HepG2 (cell line): ENCODE measurements around the gene UBE2D4.
A peak's percentile ranks its signal among the peaks of the same experiment; 100 is the strongest.

Experiments
- CBX5 ChIP-seq: sonication (generic); formaldehyde crosslinking; IDR thresholded peaks from 2 replicates; pipeline ENCODE4 v1.4.0; 2020; ENCODE audit warnings: missing genetic modification reagents, borderline replicate concordance
- ESRRA ChIP-seq: sonication (generic); formaldehyde crosslinking; IDR thresholded peaks from 2 replicates; pipeline ENCODE4 v1.5.1; 2020; ENCODE audit warnings: mild to moderate bottlenecking, low read depth, missing genetic modification reagents
- KAT8 ChIP-seq: IDR thresholded peaks from 2 replicates; pipeline ENCODE4 v1.6.1; 2016; ENCODE audit warnings: missing genetic modification reagents, missing compliant biosample characterization
- PAWR ChIP-seq: sonication (generic); formaldehyde crosslinking; IDR thresholded peaks from 2 replicates; pipeline ENCODE4 v1.4.0; 2020; ENCODE audit warnings: missing genetic modification reagents, mild to moderate bottlenecking, borderline replicate concordance
- RFX5 ChIP-seq: IDR thresholded peaks from 2 replicates; pipeline ENCODE4 v1.6.1; 2011; ENCODE audit warnings: low read depth, low read length, improper control_type of control experiment
- ZBTB33 ChIP-seq: sonication (generic); formaldehyde crosslinking; IDR thresholded peaks from 2 replicates; pipeline ENCODE4 v1.4.0; 2020; ENCODE audit warnings: missing genetic modification reagents
- ZKSCAN1 ChIP-seq: fragments of 150-350 bp; IDR thresholded peaks from 2 replicates; pipeline ENCODE4 v1.6.1; 2014; ENCODE audit warnings: low read length
- ZNF24 ChIP-seq: fragments of 450-650 bp; IDR thresholded peaks from 2 replicates; pipeline ENCODE4 v1.6.1; 2017; ENCODE audit warnings: antibody characterized with exemption, mild to moderate bottlenecking
- ZNF512 ChIP-seq: sonication (generic); formaldehyde crosslinking; IDR thresholded peaks from 2 replicates; pipeline ENCODE4 v1.4.0; 2020; ENCODE audit warnings: mild to moderate bottlenecking, missing genetic modification reagents
- ZSCAN30 ChIP-seq: sonication (generic); formaldehyde crosslinking; IDR thresholded peaks from 2 replicates; pipeline ENCODE4 v1.5.0; 2020; ENCODE audit warnings: mild to moderate bottlenecking, missing genetic modification reagents

- TF ChIP-seq ZKSCAN1 = no peak
- TF ChIP-seq RFX5 = no peak
- TF ChIP-seq ZBTB33 (CRISPR knock-in tag) = peak; percentile 17; the same call in 1 of the 2 replicates
- TF ChIP-seq PAWR (CRISPR knock-in tag) = no peak
- TF ChIP-seq CBX5 (CRISPR knock-in tag) = peak; percentile 57; the same call in 1 of the 2 replicates
- TF ChIP-seq ZNF512 (CRISPR knock-in tag) = no peak
- 0 out of 2 replicates have a peak, but pooled peaks have one; percentile 23 for TF ChIP-seq ZNF24
- 0 out of 2 replicates have a peak, but pooled peaks have one; percentile 71 for TF ChIP-seq ZSCAN30 (CRISPR knock-in tag)
- TF ChIP-seq ESRRA (CRISPR knock-in tag) = peak; percentile 86
- TF ChIP-seq KAT8 (CRISPR knock-in tag) = peak; percentile 80
Observed at GRCh38 chr7:43905209-43905946, 20.9 kb upstream of the UBE2D4 start.
